Vagina (tissue), 2 donors: ENCODE results near the gene NFIA. TPM values are rescaled to one million over a fixed set of nuclear protein-coding genes. Genes with fewer than 3 reads are reported as not detected.
A peak's percentile ranks its signal among the peaks of the same experiment; 100 is the strongest.

Experiments used
- DNase-seq, 2 donors: peaks; one replicate each; pipeline ENCODE4 v3.0.0-alpha.2; 2017; ENCODE audit errors: extremely low spot score in 2 of 2
- H3K27ac ChIP-seq: fragments of 200-600 bp; sonication (generic); one replicate; pipeline ENCODE4 v1.5.1; 2019
- H3K27me3 ChIP-seq: fragments of 200-600 bp; sonication (generic); one replicate; pipeline ENCODE4 v1.5.1; 2019
- H3K36me3 ChIP-seq, 2 donors: fragments of 200-600 bp; sonication (generic); one replicate each; pipeline ENCODE4 v1.5.1; 2017 to 2019
- H3K4me1 ChIP-seq: fragments of 200-600 bp; sonication (generic); one replicate; pipeline ENCODE4 v1.5.1; 2019
- H3K4me3 ChIP-seq, 2 donors: fragments of 200-600 bp; sonication (generic); 1 replicate in 1 of 2; 2 replicates in 1 of 2; pipeline ENCODE4 v1.5.1; 2016 to 2019
- H3K9me3 ChIP-seq: fragments of 200-600 bp; sonication (generic); one replicate; pipeline ENCODE4 v1.5.1; 2019
- CTCF ChIP-seq, 3 experiments: fragments of 450-650 bp in 2 of 3; fragments of 200-600 bp in 1 of 3; sonication (generic) in 1 of 3; IDR thresholded peaks; one replicate each; pipeline ENCODE4 v1.5.1; 2017 to 2019; ENCODE audit warnings: antibody characterized with exemption in 3 of 3, mild to moderate bottlenecking in 2 of 3, moderate library complexity in 2 of 3
- POLR2A ChIP-seq, 2 donors: fragments of 450-650 bp; IDR thresholded peaks; one replicate each; pipeline ENCODE4 v1.6.1; 2017; ENCODE audit warnings: antibody characterized with exemption in 2 of 2, mild to moderate bottlenecking in 2 of 2, moderate library complexity in 2 of 2
- POLR2AphosphoS5 ChIP-seq, 2 donors: sonication (generic); formaldehyde crosslinking; IDR thresholded peaks; one replicate each; pipeline ENCODE4 v1.9.0; 2017; ENCODE audit warnings: antibody characterized with exemption in 2 of 2, mild to moderate bottlenecking in 2 of 2, low read depth in 1 of 2; ENCODE audit not compliant: insufficient read depth in 1 of 2
- intact Hi-C: fragments of 100-400 bp; cut with DNase I; formaldehyde crosslinking; loops from one replicate; pipeline ENCODE4 v1.15.1; 2023
- total RNA-seq: library from RNA; depleted of rRNA; stranded (reverse); fragments of >200 nt; gene quantifications from one replicate; pipeline ENCODE4 v1.2.3, GENCODE V29; 2016

The NFIA gene
- total RNA-seq, 1 donor from 2014 or later: 59.2 TPM

GRCh38 chr1:61077676-61078541 is 4.5 kb upstream of the NFIA start:
- peaks cover 44% of the 10 kb centered on the region for H3K4me1 ChIP-seq
- no peaks in the 10 kb centered on the region for H3K27me3 ChIP-seq
- TF ChIP-seq CTCF (IDR thresholded peaks at IDR 0.05): no peak
- peak in 1 of 2 donors; percentile 71 for TF ChIP-seq POLR2AphosphoS5 (IDR thresholded peaks at IDR 0.05; ENCODE audit: insufficient read depth in 1 of 2, low read depth in 1 of 2)
- intact Hi-C loops: loop anchor here (2.0 kb wide), 1 partner anchor 21 kb away; no protein-coding TSS in a partner anchor
- H3K27ac ChIP-seq: peak overlapping the region; percentile 82
- no peaks in the 10 kb centered on the region for H3K9me3 ChIP-seq
- no peaks in the 10 kb centered on the region for H3K36me3 ChIP-seq
- DNase-seq: peak in 1 of 2 donors; percentile 94
- peak overlapping the region; percentile 53 to 66 for H3K4me3 ChIP-seq

- no peak for TF ChIP-seq POLR2AphosphoS5 (IDR thresholded peaks at IDR 0.05; ENCODE audit: insufficient read depth in 1 of 2, low read depth in 1 of 2)
- no peak for TF ChIP-seq POLR2A (IDR thresholded peaks at IDR 0.05)
- no peak for TF ChIP-seq CTCF (IDR thresholded peaks at IDR 0.05)
- Histone ChIP-seq H3K9me3 (no peaks in the 10 kb centered on the region), H3K4me3 (peak overlapping the region in 1 of 2 donors; percentile 53), H3K27ac (peak overlapping the region; percentile 82), H3K27me3 (no peaks in the 10 kb centered on the region), H3K4me1 (peaks cover 44% of the 10 kb centered on the region), H3K36me3 (no peaks in the 10 kb centered on the region)
- intact Hi-C loops: no loop called here
- DNase-seq: no peak
These were observed 3.6 kb upstream of the NFIA start for GRCh38 chr1:61078618-61079295.

GRCh38 chr1:61079296-61079897 is 3.0 kb upstream of the NFIA start:
- Histone ChIP-seq H3K27me3 (no peaks in the 10 kb centered on the region), H3K4me1 (peaks cover 45% of the 10 kb centered on the region), H3K4me3 (peak overlapping the region in 1 of 2 donors; percentile 26)

DNA sequence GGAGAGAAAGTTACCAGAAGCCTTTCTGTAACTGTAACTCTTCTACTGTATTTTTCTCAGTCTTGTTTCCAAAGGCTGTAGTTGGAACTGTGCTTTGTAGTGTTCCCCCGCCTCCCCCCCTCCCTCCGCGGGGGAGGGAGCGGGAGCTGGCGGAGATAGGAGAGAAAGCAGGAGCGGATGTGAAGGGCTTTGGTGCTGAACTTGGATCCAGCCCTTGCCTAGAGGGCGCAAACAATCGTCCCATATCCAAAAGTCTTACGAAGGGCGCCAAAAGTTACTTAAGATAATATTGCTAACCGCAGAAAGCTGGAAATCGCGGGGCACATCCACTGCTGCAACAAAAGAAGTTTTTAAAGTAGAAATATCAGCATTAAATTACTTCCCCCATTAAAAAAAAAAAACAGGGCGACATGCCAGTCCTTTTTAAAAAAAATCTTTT is 2.4 kb upstream of the NFIA start:
- Histone ChIP-seq H3K36me3 (no peaks in the 10 kb centered on the region), H3K27me3 (no peaks in the 10 kb centered on the region), H3K4me3 (peak overlapping the region in 1 of 2 donors; percentile 26), H3K27ac (peak overlapping the region; percentile 95), H3K9me3 (no peaks in the 10 kb centered on the region), H3K4me1 (peaks cover 50% of the 10 kb centered on the region)
- peak; percentile 55 to 88 for TF ChIP-seq POLR2AphosphoS5 (IDR thresholded peaks at IDR 0.05; ENCODE audit: insufficient read depth in 1 of 2, low read depth in 1 of 2)
- TF ChIP-seq CTCF (IDR thresholded peaks at IDR 0.05): peak in 1 of 3 experiments; percentile 8
- no peak for TF ChIP-seq POLR2A (IDR thresholded peaks at IDR 0.05)
- DNase-seq: peak in 1 of 2 donors; percentile 94
- intact Hi-C loops: loop anchor here (2.0 to 10.0 kb wide), 3 partner anchors 29 to 372 kb away; no protein-coding TSS in a partner anchor

More at GRCh38 chr1:61079296-61079897, 3.0 kb upstream of the NFIA start:
- Histone ChIP-seq H3K9me3 (no peaks in the 10 kb centered on the region), H3K36me3 (no peaks in the 10 kb centered on the region), H3K27ac (peak overlapping the region; percentile 95)
- TF ChIP-seq POLR2A (IDR thresholded peaks at IDR 0.05) (no peak), POLR2AphosphoS5 (IDR thresholded peaks at IDR 0.05; ENCODE audit: insufficient read depth in 1 of 2, low read depth in 1 of 2) (no peak), CTCF (IDR thresholded peaks at IDR 0.05) (no peak)
- intact Hi-C loops: no loop called here
- no peak for DNase-seq
